OCI-LY7 (cell line): ENCODE measurements around the gene LRRC75A. TPM values are rescaled to one million over a fixed set of nuclear protein-coding genes. Genes with fewer than 3 reads are reported as not detected.

Source experiments
- BruUV-seq: library from RNA; stranded (reverse); fragments of 400-500 nt; replicated peaks from 2 replicates; lab custom pipeline; 2021; lab: Mats Ljungman, UMichigan
- CTCF ChIA-PET: fragments of 300-600 bp; sonication (Branson Sonifier 250); formaldehyde crosslinking; loops from one replicate; lab custom pipeline; 2022; ENCODE audit warnings: antibody characterized with exemption; ENCODE audit not compliant: unreplicated experiment; lab: Charles Lee
- POLR2A ChIA-PET: fragments of 300-600 bp; sonication (Branson Sonifier 250); formaldehyde crosslinking; loops from one replicate; lab custom pipeline; 2022; ENCODE audit warnings: antibody characterized with exemption; lab: Charles Lee
- DNase-seq: peaks from one replicate; pipeline ENCODE4 v3.0.0-alpha.2; 2015; ENCODE audit warnings: low spot score
- H2AFZ ChIP-seq: fragments of 200-600 bp; sonication (generic), shearing (Covaris generic); 2 replicates; pipeline ENCODE4 v1.6.1; 2014; ENCODE audit warnings: mild to moderate bottlenecking, antibody characterized with exemption, low read length, moderate library complexity
- H3K27ac ChIP-seq: fragments of 200-600 bp; sonication (generic); 2 replicates; pipeline ENCODE4 v1.5.1; 2014; ENCODE audit warnings: mixed run types, low read depth, mild to moderate bottlenecking, moderate library complexity, low read length, inconsistent platforms; ENCODE audit not compliant: poor library complexity, severe bottlenecking
- H3K36me3 ChIP-seq: fragments of 200-600 bp; sonication (generic); 2 replicates; pipeline ENCODE4 v1.6.1; 2014; ENCODE audit warnings: mild to moderate bottlenecking, antibody characterized with exemption, low read length, moderate library complexity, mixed read lengths; ENCODE audit not compliant: insufficient read depth
- H3K4me1 ChIP-seq: fragments of 200-600 bp; sonication (generic); 2 replicates; pipeline ENCODE4 v1.5.1; 2014; ENCODE audit warnings: mild to moderate bottlenecking, low read length; ENCODE audit not compliant: insufficient read depth, poor library complexity, severe bottlenecking
- H3K4me2 ChIP-seq: fragments of 200-600 bp; sonication (generic); 2 replicates; pipeline ENCODE4 v1.6.1; 2014; ENCODE audit warnings: mild to moderate bottlenecking, low read length
- H3K4me3 ChIP-seq: fragments of 200-600 bp; sonication (generic); 2 replicates; pipeline ENCODE4 v1.5.1; 2014; ENCODE audit warnings: mild to moderate bottlenecking, low read depth, low read length; ENCODE audit not compliant: poor library complexity, severe bottlenecking
- H3K79me2 ChIP-seq: fragments of 200-600 bp; sonication (generic); 2 replicates; pipeline ENCODE4 v1.6.1; 2016; ENCODE audit warnings: low read depth, mild to moderate bottlenecking, low read length, moderate library complexity, mixed read lengths; ENCODE audit not compliant: insufficient read depth
- H3K9me2 ChIP-seq: fragments of 200-600 bp; sonication (generic); 2 replicates; pipeline ENCODE4 v1.6.1; 2016; ENCODE audit warnings: mild to moderate bottlenecking, low read length, mixed read lengths; ENCODE audit not compliant: insufficient read depth
- H3K9me3 ChIP-seq: fragments of 200-600 bp; sonication (generic); 2 replicates; pipeline ENCODE4 v1.6.1; 2014; ENCODE audit warnings: mild to moderate bottlenecking, mixed run types, low read length, mixed read lengths
- H4K20me1 ChIP-seq: fragments of 200-600 bp; sonication (generic); 2 replicates; pipeline ENCODE4 v1.6.1; 2014; ENCODE audit warnings: mild to moderate bottlenecking, antibody characterized with exemption, low read length, moderate library complexity, mixed read lengths; ENCODE audit not compliant: insufficient read depth
- EZH2phosphoT487 ChIP-seq: fragments of 200-600 bp; sonication (generic); IDR thresholded peaks from 2 replicates; pipeline ENCODE4 v1.6.1; 2018; ENCODE audit warnings: low read depth, borderline replicate concordance, mild to moderate bottlenecking, mixed run types, antibody characterized with exemption, low read length, moderate library complexity, mixed read lengths
- intact Hi-C: fragments of 100-400 bp; cut with micrococcal nuclease; formaldehyde crosslinking; loops from one replicate; pipeline ENCODE4 v1.10.0; 2022; ENCODE audit not compliant: unreplicated experiment
- total RNA-seq, 2 experiments: library from RNA; depleted of rRNA in 1 of 2; stranded (reverse); fragments of >200 nt in 1 of 2; shearing (Covaris generic) in 1 of 2; gene quantifications; 2 replicates each; pipeline ENCODE4 v1.2.3, GENCODE V29; 2014 to 2022
- TF ChIP-seq, protein P1 (sequence below): fragments of 200-600 bp; sonication (generic); conservative IDR thresholded peaks from 2 replicates; pipeline ENCODE4 v1.5.1; 2014; ENCODE audit warnings: mild to moderate bottlenecking, antibody characterized with exemption, low read length, moderate library complexity, mixed read lengths

The LRRC75A gene
- total RNA-seq, 2 experiments from 2014 or later, result not detected

DNA sequence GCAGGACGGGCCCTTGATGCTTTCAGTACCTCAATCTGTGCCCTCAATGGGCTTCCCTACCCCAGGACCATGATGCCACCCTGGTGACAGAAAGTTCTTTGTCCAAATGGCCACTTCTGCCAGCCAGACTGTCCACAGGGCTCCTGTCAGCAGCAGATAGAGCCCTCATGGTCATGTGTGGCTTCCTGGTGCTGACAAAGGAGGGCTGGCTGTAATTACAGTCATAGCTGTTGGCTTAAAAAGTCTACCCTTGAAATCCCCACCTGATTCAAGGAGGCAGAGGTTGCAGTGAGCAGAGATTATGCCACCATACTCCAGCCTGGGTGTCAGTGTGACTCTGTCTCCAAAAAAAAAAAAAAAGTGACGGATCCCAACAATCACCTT is 73.3 kb downstream of the LRRC75A start:
- Histone ChIP-seq H3K9me3 (no peaks in the 10 kb centered on the region), H3K9me2 (no peaks in the 10 kb centered on the region), H2AFZ (no peak overlapping the region), H3K36me3 (peaks cover 7% of the 10 kb centered on the region; the same call in 1 of the 2 replicates), H3K27ac (no peak overlapping the region), H3K4me3 (no peak overlapping the region), H3K79me2 (no peaks in the 10 kb centered on the region), H3K4me2 (peak overlapping the region; percentile 5; the same call in 1 of the 2 replicates), H3K4me1 (peaks cover 34% of the 10 kb centered on the region), H4K20me1 (no peaks in the 10 kb centered on the region)
- intact Hi-C loops, result no loop called here
- POLR2A ChIA-PET, result no interaction called here
- no TSS peak for BruUV-seq
- no peak for DNase-seq
- no peak for TF ChIP-seq EZH2phosphoT487
- TF ChIP-seq, protein P1, sequence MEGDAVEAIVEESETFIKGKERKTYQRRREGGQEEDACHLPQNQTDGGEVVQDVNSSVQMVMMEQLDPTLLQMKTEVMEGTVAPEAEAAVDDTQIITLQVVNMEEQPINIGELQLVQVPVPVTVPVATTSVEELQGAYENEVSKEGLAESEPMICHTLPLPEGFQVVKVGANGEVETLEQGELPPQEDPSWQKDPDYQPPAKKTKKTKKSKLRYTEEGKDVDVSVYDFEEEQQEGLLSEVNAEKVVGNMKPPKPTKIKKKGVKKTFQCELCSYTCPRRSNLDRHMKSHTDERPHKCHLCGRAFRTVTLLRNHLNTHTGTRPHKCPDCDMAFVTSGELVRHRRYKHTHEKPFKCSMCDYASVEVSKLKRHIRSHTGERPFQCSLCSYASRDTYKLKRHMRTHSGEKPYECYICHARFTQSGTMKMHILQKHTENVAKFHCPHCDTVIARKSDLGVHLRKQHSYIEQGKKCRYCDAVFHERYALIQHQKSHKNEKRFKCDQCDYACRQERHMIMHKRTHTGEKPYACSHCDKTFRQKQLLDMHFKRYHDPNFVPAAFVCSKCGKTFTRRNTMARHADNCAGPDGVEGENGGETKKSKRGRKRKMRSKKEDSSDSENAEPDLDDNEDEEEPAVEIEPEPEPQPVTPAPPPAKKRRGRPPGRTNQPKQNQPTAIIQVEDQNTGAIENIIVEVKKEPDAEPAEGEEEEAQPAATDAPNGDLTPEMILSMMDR, result no peak
- CTCF ChIA-PET, result no interaction called here

DNA sequence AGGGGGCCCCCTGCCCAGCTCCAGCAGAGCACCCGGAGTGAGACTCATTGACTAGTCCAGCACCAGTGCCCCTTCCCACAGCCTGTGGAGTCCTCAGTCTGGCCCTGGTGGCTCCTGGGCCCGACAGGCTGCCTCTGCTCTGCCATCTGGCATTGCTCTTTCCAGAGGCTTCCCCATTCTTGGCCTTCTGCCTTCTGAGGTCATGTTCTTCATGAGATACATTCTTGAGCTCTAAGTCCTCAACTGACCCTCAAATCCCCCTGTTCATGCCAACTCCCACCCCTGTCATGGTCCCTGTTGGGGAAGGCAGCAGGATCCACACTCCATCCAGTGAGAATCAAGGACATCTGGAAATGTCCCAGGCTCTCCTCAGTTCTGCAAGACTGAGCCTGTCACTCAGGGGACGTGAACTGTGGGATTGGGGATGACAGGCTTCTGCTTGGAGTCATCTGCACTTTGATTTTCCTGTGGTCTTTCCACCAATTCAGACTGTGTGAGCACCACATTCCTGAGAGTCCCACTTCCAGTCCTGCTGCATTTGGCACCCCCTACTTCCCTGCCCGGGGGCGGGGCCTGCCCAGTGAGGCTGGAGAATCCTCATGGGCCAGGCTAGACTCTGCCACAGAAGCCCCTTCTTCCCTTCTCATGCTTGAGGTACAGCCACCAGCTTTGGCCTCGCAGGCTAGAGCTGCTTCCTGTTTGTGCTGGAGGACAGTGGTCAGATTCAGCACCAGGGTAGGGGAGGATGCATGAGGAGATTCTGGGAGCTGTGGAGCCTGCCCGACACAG is 73.9 kb downstream of the LRRC75A start:
- no peaks in the 10 kb centered on the region for H3K79me2 ChIP-seq
- ChIA-PET CTCF (interaction anchor here (0.5 to 1.0 kb wide), 2 partner anchors 9 to 18 kb away, joined by 3 to 4 read pairs; no protein-coding TSS in a partner anchor), POLR2A (no interaction called here)
- intact Hi-C loops, result no loop called here
- peaks cover 34% of the 10 kb centered on the region for H3K4me1 ChIP-seq
- H3K4me3 ChIP-seq, result no peak overlapping the region
- no peak for TF ChIP-seq EZH2phosphoT487
- TF ChIP-seq, protein P1, result no peak
- H3K9me3 ChIP-seq, result no peaks in the 10 kb centered on the region
- peaks cover 7% of the 10 kb centered on the region; the same call in 1 of the 2 replicates for H3K36me3 ChIP-seq
- no peak for DNase-seq
- no peaks in the 10 kb centered on the region for H3K9me2 ChIP-seq
- no peak overlapping the region for H2AFZ ChIP-seq
- H4K20me1 ChIP-seq, result no peaks in the 10 kb centered on the region
- no peak overlapping the region for H3K27ac ChIP-seq
- no peak overlapping the region for H3K4me2 ChIP-seq
- no TSS peak for BruUV-seq

DNA sequence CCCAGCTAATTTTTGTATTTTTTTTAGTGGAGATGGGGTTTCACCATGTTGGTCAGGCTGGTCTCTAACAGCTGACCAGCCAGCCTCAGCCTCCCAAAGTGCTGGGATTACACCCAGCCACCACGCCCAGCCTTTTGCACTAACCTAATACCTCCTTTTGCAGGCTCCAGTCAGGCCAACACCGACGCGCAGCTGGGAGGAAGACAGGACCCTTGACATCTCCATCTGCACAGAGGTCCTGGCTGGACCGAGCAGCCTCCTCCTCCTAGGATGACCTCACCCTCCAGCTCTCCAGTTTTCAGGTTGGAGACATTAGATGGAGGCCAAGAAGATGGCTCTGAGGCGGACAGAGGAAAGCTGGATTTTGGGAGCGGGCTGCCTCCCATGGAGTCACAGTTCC is 74.6 kb downstream of the LRRC75A start:
- POLR2A ChIA-PET, result no interaction called here
- intact Hi-C loops, result no loop called here
- no peak overlapping the region for H2AFZ ChIP-seq
- no peak overlapping the region for H3K4me2 ChIP-seq
- H3K9me2 ChIP-seq, result no peaks in the 10 kb centered on the region
- CTCF ChIA-PET, result interaction anchor here (0.5 to 1.0 kb wide), 2 partner anchors 10 to 19 kb away, joined by 3 to 4 read pairs; no protein-coding TSS in a partner anchor
- H4K20me1 ChIP-seq, result no peaks in the 10 kb centered on the region
- DNase-seq, result no peak
- BruUV-seq, result no TSS peak
- H3K27ac ChIP-seq, result no peak overlapping the region
- no peaks in the 10 kb centered on the region for H3K9me3 ChIP-seq
- no peaks in the 10 kb centered on the region for H3K79me2 ChIP-seq
- peaks cover 34% of the 10 kb centered on the region for H3K4me1 ChIP-seq
- no peak overlapping the region for H3K4me3 ChIP-seq
- TF ChIP-seq EZH2phosphoT487, result no peak
- TF ChIP-seq, protein P1, result no peak
- peaks cover 7% of the 10 kb centered on the region; the same call in 1 of the 2 replicates for H3K36me3 ChIP-seq
